SK-N-SH (cell line): ENCODE results near the gene RAB6B. TPM values are rescaled to one million over a fixed set of nuclear protein-coding genes. Genes with fewer than 3 reads are reported as not detected.

ENCODE experiments used
- CTCF ChIA-PET: fragments of 300-600, 350-600 bp; formaldehyde crosslinking; extraction: SDS; loops from one replicate; lab custom pipeline; 2021; lab: Yijun Ruan, JAX
- POLR2A ChIA-PET: fragments of 350-600 bp; sonication (Branson Sonifier 250); formaldehyde crosslinking; extraction: SDS; loops from one replicate; lab custom pipeline; 2020; ENCODE audit warnings: antibody characterized with exemption, inconsistent platforms; lab: Yijun Ruan, JAX
- DNase-seq: peaks from one replicate; pipeline ENCODE4 v3.0.0; 2012
- H2AFZ ChIP-seq: fragments of 200-600 bp; sonication (generic); 2 replicates; pipeline ENCODE4 v1.8.1; 2016; ENCODE audit warnings: antibody characterized with exemption, mild to moderate bottlenecking, low read depth
- H3F3A ChIP-seq: fragments of 200-600 bp; sonication (generic); replicated peaks from 2 replicates; pipeline ENCODE3; 2016; ENCODE audit warnings: antibody characterized with exemption, mild to moderate bottlenecking; ENCODE audit not compliant: insufficient read depth
- H3K27ac ChIP-seq, 2 experiments: fragments of 200-500 bp in 1 of 2; fragments of 200-600 bp in 1 of 2; sonication (Bioruptor generic) in 1 of 2; sonication (generic), shearing (Covaris generic) in 1 of 2; 2 replicates each; pipeline versions ENCODE4 v1.5.1 to v1.6.1; 2014 to 2016; ENCODE audit warnings: low read depth in 2 of 2, inconsistent platforms in 1 of 2, low read length in 1 of 2, mild to moderate bottlenecking in 1 of 2, mixed read lengths in 1 of 2
- H3K27me3 ChIP-seq: fragments of 200-600 bp; sonication (generic), shearing (Covaris generic); 2 replicates; pipeline ENCODE4 v1.6.1; 2016; ENCODE audit warnings: mixed run types; ENCODE audit not compliant: insufficient read depth
- H3K36me3 ChIP-seq, 2 experiments: fragments of 200-500 bp in 1 of 2; fragments of 200-600 bp in 1 of 2; sonication (Bioruptor generic) in 1 of 2; sonication (generic) in 1 of 2; replicated peaks in 1 of 2; 2 replicates each; pipeline versions ENCODE3 to v1.5.1; 2014 to 2016; ENCODE audit warnings: low read length in 1 of 2, mild to moderate bottlenecking in 1 of 2; ENCODE audit not compliant: insufficient read depth in 2 of 2, control insufficient read depth in 1 of 2
- H3K4me1 ChIP-seq, 2 experiments: fragments of 200-500 bp in 1 of 2; fragments of 200-600 bp in 1 of 2; sonication (Bioruptor generic) in 1 of 2; sonication (generic), shearing (Covaris generic) in 1 of 2; 2 replicates each; pipeline versions ENCODE4 v1.5.1 to v1.6.1; 2014 to 2016; ENCODE audit warnings: low read depth in 1 of 2, low read length in 1 of 2, mixed run types in 1 of 2; ENCODE audit not compliant: insufficient read depth in 2 of 2, control insufficient read depth in 1 of 2
- H3K4me2 ChIP-seq: fragments of 200-600 bp; sonication (generic), shearing (Covaris generic); 2 replicates; pipeline ENCODE4 v1.6.1; 2017; ENCODE audit warnings: mixed run types
- H3K4me3 ChIP-seq, 2 experiments: fragments of 200-500 bp in 1 of 2; fragments of 200-600 bp in 1 of 2; sonication (Bioruptor generic) in 1 of 2; sonication (generic), shearing (Covaris generic) in 1 of 2; 2 replicates each; pipeline versions ENCODE4 v1.5.1 to v1.8.1; 2014 to 2016; ENCODE audit warnings: low read depth in 2 of 2, inconsistent platforms in 1 of 2, low read length in 1 of 2, mild to moderate bottlenecking in 1 of 2, mixed read lengths in 1 of 2, moderate library complexity in 1 of 2
- H3K79me2 ChIP-seq: fragments of 200-600 bp; sonication (generic); 2 replicates; pipeline ENCODE4 v1.8.1; 2017; ENCODE audit warnings: mild to moderate bottlenecking; ENCODE audit not compliant: insufficient read depth
- H3K9ac ChIP-seq: fragments of 200-600 bp; sonication (generic); 2 replicates; pipeline ENCODE4 v1.6.1; 2017; ENCODE audit warnings: mixed run types
- H3K9me2 ChIP-seq: fragments of 200-600 bp; sonication (generic); 2 replicates; pipeline ENCODE4 v1.6.1; 2017; ENCODE audit warnings: mixed run types
- H3K9me3 ChIP-seq: fragments of 200-600 bp; sonication (generic); 2 replicates; pipeline ENCODE4 v1.6.1; 2017; ENCODE audit warnings: mixed run types, mild to moderate bottlenecking, moderate library complexity
- H4K20me1 ChIP-seq: fragments of 200-600 bp; sonication (generic); 2 replicates; pipeline ENCODE4 v1.6.1; 2017; ENCODE audit warnings: mild to moderate bottlenecking, mixed run types; ENCODE audit not compliant: insufficient read depth
- CHD2 ChIP-seq: fragments of 150-350 bp; IDR thresholded peaks from 2 replicates; pipeline ENCODE4 v1.6.1; 2018; ENCODE audit warnings: low read length; ENCODE audit not compliant: partially characterized antibody
- CTCF ChIP-seq: fragments of 200-600 bp; sonication (generic); IDR thresholded peaks from 2 replicates; pipeline ENCODE4 v1.6.1; 2017; ENCODE audit warnings: antibody characterized with exemption, mild to moderate bottlenecking, moderate library complexity
- EZH2phosphoT487 ChIP-seq: fragments of 200-600 bp; sonication (generic); IDR thresholded peaks from 2 replicates; pipeline ENCODE4 v1.6.1; 2017; ENCODE audit warnings: low read depth, mixed run types, mild to moderate bottlenecking, antibody characterized with exemption, moderate library complexity, borderline replicate concordance
- GABPA ChIP-seq: IDR thresholded peaks from 2 replicates; pipeline ENCODE4 v1.4.0; 2012; ENCODE audit warnings: low read depth, mild to moderate bottlenecking
- MXI1 ChIP-seq: IDR thresholded peaks from 2 replicates; pipeline ENCODE4 v1.6.1; 2012; ENCODE audit warnings: mild to moderate bottlenecking, low read depth, low read length, improper control_type of control experiment
- NRF1 ChIP-seq: IDR thresholded peaks from 2 replicates; pipeline ENCODE4 v1.6.1; 2012; ENCODE audit warnings: low read depth, mild to moderate bottlenecking, low read length
- PBX3 ChIP-seq: IDR thresholded peaks from 2 replicates; pipeline ENCODE4; 2012
- POLR2AphosphoS5 ChIP-seq: IDR thresholded peaks from 2 replicates; pipeline ENCODE4 v1.6.1; 2012; ENCODE audit warnings: low read depth, low read length
- RCOR1 ChIP-seq: fragments of 150-350 bp; IDR thresholded peaks from 2 replicates; pipeline ENCODE4 v1.6.1; 2017; ENCODE audit warnings: antibody characterized with exemption, low read length
- RFX5 ChIP-seq: IDR thresholded peaks from 2 replicates; pipeline ENCODE4 v1.6.1; 2012; ENCODE audit warnings: mild to moderate bottlenecking, improper control_type of control experiment, low read length
- SIN3A ChIP-seq: IDR thresholded peaks from 2 replicates; pipeline ENCODE4 v1.6.1; 2012; ENCODE audit warnings: low read depth, mild to moderate bottlenecking, low read length, moderate library complexity, borderline replicate concordance
- TCF12 ChIP-seq: IDR thresholded peaks from 2 replicates; pipeline ENCODE4 v1.4.0; 2012
- TEAD4 ChIP-seq: IDR thresholded peaks from 2 replicates; pipeline ENCODE4 v1.4.0; 2012; ENCODE audit warnings: mild to moderate bottlenecking, borderline replicate concordance; ENCODE audit not compliant: insufficient read depth
- WGBS: methylation state at CpG from one replicate; pipeline ENCODE4 v1.1.6; 2017; ENCODE audit warnings: low lambda C conversion rate; 5-methylcytosine and 5-hydroxymethylcytosine counted together
- polyA plus RNA-seq, 3 experiments: library from polyadenylated mRNA; depleted of rRNA; stranded (reverse); fragments of >200 nt; gene quantifications; 2 replicates each; pipeline ENCODE4 v1.2.3, GENCODE V29; 2012
- TF ChIP-seq, protein P1 (sequence below): fragments of 150-350 bp; IDR thresholded peaks from 2 replicates; pipeline ENCODE4 v1.6.1; 2016; ENCODE audit warnings: mild to moderate bottlenecking, low read depth, low read length
- TF ChIP-seq, protein P2 (sequence below): fragments of 150-350 bp; IDR thresholded peaks from 2 replicates; pipeline ENCODE4 v1.6.1; 2017; ENCODE audit warnings: antibody characterized with exemption, low read length, low read depth, borderline replicate concordance
- TF ChIP-seq, protein P3 (sequence below): IDR thresholded peaks from 2 replicates; pipeline ENCODE4 v1.4.0; 2012; ENCODE audit warnings: low read depth, borderline replicate concordance

The RAB6B gene
- polyA plus RNA-seq, 1 of the 3 experiments (the other 2 are of a cell fraction): 9.3 TPM

GRCh38 chr3:133862161-133862560 is 33.5 kb downstream of the RAB6B start:
- no peaks in the 10 kb centered on the region for H3F3A ChIP-seq
- POLR2A ChIA-PET: no interaction called here
- no peak for DNase-seq
- H3K9ac ChIP-seq: no peak overlapping the region
- H2AFZ ChIP-seq: no peak overlapping the region
- no peaks in the 10 kb centered on the region for H3K9me2 ChIP-seq
- no peaks in the 10 kb centered on the region for H3K36me3 ChIP-seq
- TF ChIP-seq, protein P1, sequence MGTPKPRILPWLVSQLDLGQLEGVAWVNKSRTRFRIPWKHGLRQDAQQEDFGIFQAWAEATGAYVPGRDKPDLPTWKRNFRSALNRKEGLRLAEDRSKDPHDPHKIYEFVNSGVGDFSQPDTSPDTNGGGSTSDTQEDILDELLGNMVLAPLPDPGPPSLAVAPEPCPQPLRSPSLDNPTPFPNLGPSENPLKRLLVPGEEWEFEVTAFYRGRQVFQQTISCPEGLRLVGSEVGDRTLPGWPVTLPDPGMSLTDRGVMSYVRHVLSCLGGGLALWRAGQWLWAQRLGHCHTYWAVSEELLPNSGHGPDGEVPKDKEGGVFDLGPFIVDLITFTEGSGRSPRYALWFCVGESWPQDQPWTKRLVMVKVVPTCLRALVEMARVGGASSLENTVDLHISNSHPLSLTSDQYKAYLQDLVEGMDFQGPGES: no peak
- TF ChIP-seq EZH2phosphoT487 (no peak), POLR2AphosphoS5 (no peak)
- TF ChIP-seq, all 33 proteins: peak for 0
- Histone ChIP-seq H4K20me1 (no peaks in the 10 kb centered on the region), H3K79me2 (no peaks in the 10 kb centered on the region), H3K27me3 (no peaks in the 10 kb centered on the region), H3K27ac (no peak overlapping the region), H3K4me1 (peaks cover 0 to 8% of the 10 kb centered on the region in 2 experiments; a peak in 1 of 4 replicates), H3K4me2 (no peak overlapping the region), H3K4me3 (no peak overlapping the region), H3K9me3 (no peaks in the 10 kb centered on the region)
- CTCF ChIA-PET: no interaction called here
- WGBS: 51% methylated on average over 4 of the region's 4 CpGs

DNA sequence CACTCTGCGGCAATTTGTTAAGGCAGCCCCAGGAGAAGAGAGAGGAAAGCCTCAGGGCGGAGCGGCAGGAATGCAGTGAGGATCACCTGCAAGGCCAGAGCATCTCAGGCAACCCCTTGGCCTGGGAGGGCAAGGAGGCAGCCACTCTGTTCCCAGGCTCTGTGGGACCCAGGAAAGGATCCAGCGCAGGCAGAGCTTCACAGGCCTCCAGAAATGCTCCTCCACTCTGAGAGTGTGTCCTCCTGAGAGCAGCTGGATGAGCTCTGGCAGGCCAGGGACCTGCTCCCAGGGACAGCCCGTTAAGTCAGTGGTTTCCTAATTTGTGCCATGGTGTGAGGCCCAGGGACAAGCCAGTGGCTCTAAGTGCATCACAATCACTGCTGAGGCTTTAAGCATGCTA is 35.2 kb downstream of the RAB6B start:
- POLR2A ChIA-PET: no interaction called here
- H3K79me2 ChIP-seq: no peaks in the 10 kb centered on the region
- H3K36me3 ChIP-seq: no peaks in the 10 kb centered on the region
- no peaks in the 10 kb centered on the region for H3K27me3 ChIP-seq
- H3K9ac ChIP-seq: no peak overlapping the region
- no peaks in the 10 kb centered on the region for H3K9me2 ChIP-seq
- no peak overlapping the region for H3K27ac ChIP-seq
- H3K4me2 ChIP-seq: no peak overlapping the region
- no peak for DNase-seq
- no peak overlapping the region for H2AFZ ChIP-seq
- H3K4me1 ChIP-seq: peaks cover 0 to 6% of the 10 kb centered on the region in 2 experiments; a peak in 1 of 4 replicates
- H3F3A ChIP-seq: no peaks in the 10 kb centered on the region
- TF ChIP-seq NRF1: no peak
- TF ChIP-seq, protein P2, sequence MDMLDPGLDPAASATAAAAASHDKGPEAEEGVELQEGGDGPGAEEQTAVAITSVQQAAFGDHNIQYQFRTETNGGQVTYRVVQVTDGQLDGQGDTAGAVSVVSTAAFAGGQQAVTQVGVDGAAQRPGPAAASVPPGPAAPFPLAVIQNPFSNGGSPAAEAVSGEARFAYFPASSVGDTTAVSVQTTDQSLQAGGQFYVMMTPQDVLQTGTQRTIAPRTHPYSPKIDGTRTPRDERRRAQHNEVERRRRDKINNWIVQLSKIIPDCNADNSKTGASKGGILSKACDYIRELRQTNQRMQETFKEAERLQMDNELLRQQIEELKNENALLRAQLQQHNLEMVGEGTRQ: no peak
- no peak for TF ChIP-seq MXI1
- TF ChIP-seq RCOR1: no peak
- no peak for TF ChIP-seq TEAD4
- no peak for TF ChIP-seq SIN3A
- TF ChIP-seq TCF12: no peak
- TF ChIP-seq EZH2phosphoT487: no peak
- TF ChIP-seq, protein P3, sequence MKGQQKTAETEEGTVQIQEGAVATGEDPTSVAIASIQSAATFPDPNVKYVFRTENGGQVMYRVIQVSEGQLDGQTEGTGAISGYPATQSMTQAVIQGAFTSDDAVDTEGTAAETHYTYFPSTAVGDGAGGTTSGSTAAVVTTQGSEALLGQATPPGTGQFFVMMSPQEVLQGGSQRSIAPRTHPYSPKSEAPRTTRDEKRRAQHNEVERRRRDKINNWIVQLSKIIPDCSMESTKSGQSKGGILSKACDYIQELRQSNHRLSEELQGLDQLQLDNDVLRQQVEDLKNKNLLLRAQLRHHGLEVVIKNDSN: no peak
- TF ChIP-seq CTCF: no peak
- no peak for TF ChIP-seq PBX3
- TF ChIP-seq CHD2: no peak
- no peak for TF ChIP-seq RFX5
- no peak for TF ChIP-seq GABPA
- H4K20me1 ChIP-seq: no peaks in the 10 kb centered on the region
- CTCF ChIA-PET: no interaction called here
- WGBS: 83% methylated on average over 4 of the region's 5 CpGs
- no peak overlapping the region for H3K4me3 ChIP-seq
- no peaks in the 10 kb centered on the region for H3K9me3 ChIP-seq
